GM12878 (cell line): ENCODE measurements around the gene ADGRG7. TPM values are rescaled to one million over a fixed set of nuclear protein-coding genes. Genes with fewer than 3 reads are reported as not detected.

Experiments used
- ATAC-seq: fragments of 200-7000 bp; cut with Tn5 transposase; 3 replicates; pipeline ENCODE4 v1.9.1; 2020; ENCODE audit warnings: mild to moderate bottlenecking, moderate library complexity
- Bru-seq: library from RNA; stranded (reverse); fragments of 400-500 nt; gene quantifications from one replicate; lab custom pipeline; 2021; lab: Mats Ljungman, UMichigan
- BruChase-seq, 2 experiments: library from RNA; stranded (reverse); fragments of 400-500 nt; gene quantifications; one replicate each; lab custom pipeline; 2021; lab: Mats Ljungman, UMichigan
- BruUV-seq: library from RNA; stranded (reverse); fragments of 400-500 nt; replicated peaks from 2 replicates; lab custom pipeline; 2021; lab: Mats Ljungman, UMichigan
- CTCF ChIA-PET: fragments of 300-600 bp; sonication (Branson Sonifier 250); formaldehyde crosslinking; extraction: SDS; loops from one replicate; lab custom pipeline; 2021; ENCODE audit warnings: inconsistent platforms; lab: Yijun Ruan, JAX
- POLR2A ChIA-PET: fragments of 350-600 bp; formaldehyde crosslinking; extraction: SDS; loops from one replicate; lab custom pipeline; 2021; ENCODE audit warnings: inconsistent platforms; lab: Charles Lee
- RAD21 ChIA-PET: fragments of 300-600 bp; sonication (Branson Sonifier 250); formaldehyde crosslinking; loops from one replicate; lab custom pipeline; 2023; ENCODE audit warnings: antibody characterized with exemption; ENCODE audit not compliant: unreplicated experiment; lab: Charles Lee
- SMC1A ChIA-PET: fragments of 300-600 bp; sonication (Branson Sonifier 250); formaldehyde crosslinking; loops from one replicate; lab custom pipeline; 2023; ENCODE audit not compliant: unreplicated experiment, uncharacterized antibody; lab: Charles Lee
- DNase-seq: peaks from one replicate; pipeline ENCODE4 v3.0.0-alpha.2; 2011; ENCODE audit warnings: low read depth, low spot score
- FAIRE-seq: peaks from 3 replicates; lab custom pipeline; 2011; peaks lifted over from hg19 to GRCh38; lab: Jason Lieb, UNC
- H2AFZ ChIP-seq: 2 replicates; pipeline ENCODE4 v1.6.0; 2011; ENCODE audit warnings: low read depth, low read length, control low read depth; ENCODE audit not compliant: control insufficient read depth
- H3K27ac ChIP-seq: 2 replicates; pipeline ENCODE4 v1.5.1; 2011; ENCODE audit warnings: control low read depth; ENCODE audit not compliant: control insufficient read depth, insufficient read depth
- H3K27me3 ChIP-seq, 2 experiments: replicated peaks in 1 of 2; 2 replicates each; pipeline versions ENCODE4 v1.6.0 to v1.6.1; 2011; ENCODE audit warnings: low read length in 1 of 2; ENCODE audit not compliant: control insufficient read depth in 2 of 2, insufficient read depth in 2 of 2
- H3K36me3 ChIP-seq, 2 experiments: 2 replicates each; pipeline ENCODE4 v1.5.1; 2011; ENCODE audit warnings: low read length in 1 of 2; ENCODE audit not compliant: control insufficient read depth in 2 of 2, insufficient read depth in 2 of 2
- H3K4me1 ChIP-seq: 2 replicates; pipeline ENCODE4 v1.6.1; 2011; ENCODE audit warnings: mild to moderate bottlenecking, low read length, moderate library complexity, mixed read lengths; ENCODE audit not compliant: control insufficient read depth, insufficient read depth
- H3K4me2 ChIP-seq: 2 replicates; pipeline ENCODE4 v1.6.0; 2011; ENCODE audit warnings: control low read depth; ENCODE audit not compliant: control insufficient read depth, insufficient read depth
- H3K4me3 ChIP-seq: fragments of 200-600 bp; sonication (generic); 2 replicates; pipeline ENCODE4 v1.5.1; 2016
- H3K79me2 ChIP-seq: 2 replicates; pipeline ENCODE4 v1.6.0; 2011; ENCODE audit warnings: low read length; ENCODE audit not compliant: control insufficient read depth, insufficient read depth
- H3K9ac ChIP-seq: 2 replicates; pipeline ENCODE4 v1.8.0; 2011; ENCODE audit warnings: low read length, control low read depth, mixed read lengths; ENCODE audit not compliant: control insufficient read depth, insufficient read depth
- H3K9me3 ChIP-seq: replicated peaks from 3 replicates; pipeline ENCODE4 v1.5.1; 2011; ENCODE audit warnings: mild to moderate bottlenecking, low read length; ENCODE audit not compliant: control insufficient read depth, insufficient read depth
- H4K20me1 ChIP-seq: 2 replicates; pipeline ENCODE4 v1.6.0; 2011; ENCODE audit not compliant: control insufficient read depth, insufficient read depth
- CBX3 ChIP-seq: fragments of 200-600 bp; sonication (generic); IDR thresholded peaks from 2 replicates; pipeline ENCODE4 v1.6.1; 2016; ENCODE audit warnings: low read depth, borderline replicate concordance
- RELA ChIP-seq: fragments of 450-650 bp; IDR thresholded peaks from 2 replicates; pipeline ENCODE4 v1.8.0; 2014; ENCODE audit warnings: borderline replicate concordance; ENCODE audit not compliant: partially characterized antibody
- SREBF2 ChIP-seq: IDR thresholded peaks from 2 replicates; pipeline ENCODE4 v1.6.1; 2012; ENCODE audit warnings: mild to moderate bottlenecking, low read length
- WGBS: methylation state at CpG from one replicate; pipeline ENCODE4 v1.1.6; 2016; ENCODE audit warnings: low lambda C conversion rate; ENCODE audit not compliant: insufficient replicate concordance, insufficient coverage; ENCODE audit errors: missing lambda C conversion rate; 5-methylcytosine and 5-hydroxymethylcytosine counted together
- in situ Hi-C: fragments of 300-500 bp; cut with MboI; formaldehyde crosslinking; loops from 9 replicates; pipeline ENCODE4 v1.14.3; 2018; ENCODE audit warnings: mixed read lengths
- intact Hi-C: fragments of 100-400 bp; cut with micrococcal nuclease; formaldehyde crosslinking; loops from one replicate; pipeline ENCODE4 v1.14.2; 2022; ENCODE audit not compliant: unreplicated experiment
- long read RNA-seq, 2 experiments: library from polyadenylated mRNA; unstranded; transcript quantifications; one replicate each; pipeline ENCODE4 v2.0.0, GENCODE V29; 2019 to 2020
- polyA minus RNA-seq, 3 experiments: library from RNA; depleted of rRNA, polyadenylated mRNA; stranded (reverse); fragments of >200 nt; gene quantifications; 2 replicates each; pipeline ENCODE4 v1.2.3, GENCODE V29; 2011
- polyA plus RNA-seq, 11 experiments: library from polyadenylated mRNA; depleted of rRNA in 4 of 11; unstranded in 6 of 11; stranded (reverse) in 5 of 11; fragments of >200 nt; fragmentation: Nextera tagmentation in 4 of 11; fragmentation: Illumina TruSeq in 1 of 11; extraction: Ambion mirVana in 4 of 11; extraction: Trizol in 1 of 11; gene quantifications; 1 replicate in 1 of 11; 2 replicates in 10 of 11; pipeline versions ENCODE4 v1.2.1 to v1.2.3, GENCODE V29; 2011 to 2016; ENCODE audit warnings: inconsistent platforms in 2 of 11, missing spikeins in 2 of 11, low read depth in 1 of 11
- total RNA-seq, 4 experiments: library from RNA; depleted of rRNA in 3 of 4; stranded (reverse); fragments of >200 nt in 3 of 4; fragmentation: Illumina TruSeq in 1 of 4; extraction: Trizol in 1 of 4; gene quantifications; 2 replicates each; pipeline versions ENCODE4 v1.2.1 to v1.2.3, GENCODE V29; 2013 to 2021

Gene ADGRG7, protein sequence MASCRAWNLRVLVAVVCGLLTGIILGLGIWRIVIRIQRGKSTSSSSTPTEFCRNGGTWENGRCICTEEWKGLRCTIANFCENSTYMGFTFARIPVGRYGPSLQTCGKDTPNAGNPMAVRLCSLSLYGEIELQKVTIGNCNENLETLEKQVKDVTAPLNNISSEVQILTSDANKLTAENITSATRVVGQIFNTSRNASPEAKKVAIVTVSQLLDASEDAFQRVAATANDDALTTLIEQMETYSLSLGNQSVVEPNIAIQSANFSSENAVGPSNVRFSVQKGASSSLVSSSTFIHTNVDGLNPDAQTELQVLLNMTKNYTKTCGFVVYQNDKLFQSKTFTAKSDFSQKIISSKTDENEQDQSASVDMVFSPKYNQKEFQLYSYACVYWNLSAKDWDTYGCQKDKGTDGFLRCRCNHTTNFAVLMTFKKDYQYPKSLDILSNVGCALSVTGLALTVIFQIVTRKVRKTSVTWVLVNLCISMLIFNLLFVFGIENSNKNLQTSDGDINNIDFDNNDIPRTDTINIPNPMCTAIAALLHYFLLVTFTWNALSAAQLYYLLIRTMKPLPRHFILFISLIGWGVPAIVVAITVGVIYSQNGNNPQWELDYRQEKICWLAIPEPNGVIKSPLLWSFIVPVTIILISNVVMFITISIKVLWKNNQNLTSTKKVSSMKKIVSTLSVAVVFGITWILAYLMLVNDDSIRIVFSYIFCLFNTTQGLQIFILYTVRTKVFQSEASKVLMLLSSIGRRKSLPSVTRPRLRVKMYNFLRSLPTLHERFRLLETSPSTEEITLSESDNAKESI
- total RNA-seq (2013; cell fraction: nucleolus; rRNA removed) = not detected in 2 replicates
- total RNA-seq (2014; rRNA removed) = not detected in 2 replicates
- not detected in 2 replicates for total RNA-seq (2014; rRNA removed; fragmentation: Illumina TruSeq; extraction: Trizol)
- 0.21 TPM in 1 of 2 replicates, not detected in the other for total RNA-seq (2021)
- not detected for polyA plus RNA-seq (2011; ENCODE audit: low read depth)
- polyA plus RNA-seq (2011; rRNA removed) = 0.09 and 0.14 TPM in 2 replicates
- polyA plus RNA-seq (2011; cell fraction: cytosol; rRNA removed) = 0.02 and 0.21 TPM in 2 replicates
- 0.06 and 0.31 TPM in 2 replicates for polyA plus RNA-seq (2011; cell fraction: nucleus; rRNA removed)
- not detected in 2 replicates for polyA plus RNA-seq (2012)
- not detected in 2 replicates for polyA plus RNA-seq (2014; fragmentation: Illumina TruSeq; extraction: Trizol)
- under 1 TPM in 1 of 2 experiments, not detected in 1; 0.02 TPM for polyA plus RNA-seq (2014; fragmentation: Nextera tagmentation; extraction: Ambion mirVana)
- not detected in 2 replicates for polyA plus RNA-seq (2014; rRNA removed)
- not detected for polyA plus RNA-seq (2016; fragmentation: Nextera tagmentation; extraction: Ambion mirVana)
- polyA minus RNA-seq (2011; rRNA and poly(A)+ RNA removed) = not detected in 2 replicates
- polyA minus RNA-seq (2011; cell fraction: cytosol; rRNA and poly(A)+ RNA removed) = not detected in 2 replicates
- 0.19 TPM in 1 of 2 replicates, not detected in the other for polyA minus RNA-seq (2011; cell fraction: nucleus; rRNA and poly(A)+ RNA removed)
- percentile 15 among the genes with signal in this experiment for Bru-seq, nascent RNA
- BruChase-seq, experiment 1, labeled RNA remaining after a 6-hour chase = percentile 9 among the genes with signal in this experiment
- percentile 14 among the genes with signal in this experiment for BruChase-seq, experiment 2, labeled RNA remaining after a 2-hour chase
- long read RNA-seq, experiment 1 = 0 reads
- long read RNA-seq, experiment 2, partial matches to known transcripts = 1 of 1 reads
- long read RNA-seq, experiment 2, other reads (novel, unspliced or antisense) = 0 of 1 reads

DNA sequence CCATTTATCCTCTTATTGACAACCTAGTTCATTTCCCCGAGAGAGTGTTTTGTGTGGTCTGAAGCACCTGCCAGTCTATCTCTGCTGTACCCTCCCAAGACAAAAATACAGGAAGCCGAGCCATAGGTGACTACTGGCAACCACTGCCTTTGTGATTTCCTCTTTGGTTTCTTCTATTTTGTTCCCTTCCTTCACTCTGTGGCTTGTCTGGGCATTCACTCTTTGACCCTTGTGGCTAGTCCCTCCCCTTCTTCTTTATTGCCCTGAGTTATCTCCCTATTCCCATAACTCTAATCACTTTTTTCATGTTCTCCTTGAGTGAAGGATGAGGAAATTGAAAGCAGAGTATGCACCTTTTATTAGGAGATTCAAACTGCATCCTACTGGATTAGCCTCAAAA lies at the start of gene ADGRG7:
ADGRG7 (plus strand) TSS at position 297 of the 400 bp plus-strand sequence. CDS start 256 bp downstream, outside the sequence.
- H3K36me3 ChIP-seq = no peaks in the 10 kb centered on the region
- DNase-seq (no peak), ATAC-seq (no peak), FAIRE-seq (no peak)
- H3K27ac ChIP-seq = no peak within 1 kb of the TSS
- H3K9ac ChIP-seq = no peak within 1 kb of the TSS
- RAD21 ChIA-PET = interaction anchor here (0.7 to 1.5 kb wide), 2 partner anchors 32 to 147 kb away, joined by 3 to 4 read pairs; no protein-coding TSS in a partner anchor
- in situ Hi-C loops (no loop called here), intact Hi-C loops (no loop called here)
- H3K4me2 ChIP-seq = no peak within 1 kb of the TSS
- no peaks in the 10 kb centered on the region for H3K79me2 ChIP-seq
- H3K27me3 ChIP-seq = no peaks in the 10 kb centered on the region
- CTCF ChIA-PET = no interaction called here
- SMC1A ChIA-PET = interaction anchor here (1.0 kb wide), 1 partner anchor 25 kb away, joined by 3 read pairs; no protein-coding TSS in a partner anchor
- H3K9me3 ChIP-seq = no peaks in the 10 kb centered on the region
- no peak within 1 kb of the TSS; the same call in 1 of the 2 replicates for H2AFZ ChIP-seq
- no peak within 1 kb of the TSS for H3K4me3 ChIP-seq
- H3K4me1 ChIP-seq = peaks cover 11% of the 10 kb centered on the region; the same call in 1 of the 2 replicates
- TF ChIP-seq RELA (no peak), CBX3 (no peak), SREBF2 (no peak)
- POLR2A ChIA-PET = no interaction called here
- 46% methylated on average over 2 of the region's 2 CpGs for WGBS
- H4K20me1 ChIP-seq = no peaks in the 10 kb centered on the region
- BruUV-seq = no TSS peak
